ENCODE data around the gene DUSP14. TPM values are rescaled to one million over a fixed set of nuclear protein-coding genes. Genes with fewer than 3 reads are reported as not detected.

Gene DUSP14
- total RNA-seq, 4 donors from 2014 or later: 2.2 to 2.7 (median 2.6) TPM

GRCh38 chr17:37547986-37548385, 58.3 kb downstream of the DUSP14 start:
- H3K4me3 ChIP-seq: no peak overlapping the region
- H3K27ac ChIP-seq: no peak overlapping the region
- no peaks in the 10 kb centered on the region for H3K27me3 ChIP-seq
- H3K36me3 ChIP-seq: peaks cover 0 to 30% (median 0%) of the 10 kb centered on the region in 3 donors
- H3K4me1 ChIP-seq: no peaks in the 10 kb centered on the region
- no peak for DNase-seq
- H3K9me3 ChIP-seq: no peaks in the 10 kb centered on the region
- TF ChIP-seq CTCF (IDR thresholded peaks at IDR 0.05): no peak
- TF ChIP-seq POLR2A (IDR thresholded peaks at IDR 0.05): no peak

GRCh38 chr17:37551788-37552187, 62.1 kb downstream of the DUSP14 start:
- TF ChIP-seq CTCF (IDR thresholded peaks at IDR 0.05) (no peak), POLR2A (IDR thresholded peaks at IDR 0.05) (no peak)
- no peaks in the 10 kb centered on the region for H3K9me3 ChIP-seq
- peaks cover 0 to 41% (median 0%) of the 10 kb centered on the region in 3 donors for H3K36me3 ChIP-seq
- DNase-seq: no peak
- no peaks in the 10 kb centered on the region for H3K27me3 ChIP-seq
- no peak overlapping the region for H3K4me3 ChIP-seq
- no peak overlapping the region for H3K27ac ChIP-seq
- H3K4me1 ChIP-seq: no peaks in the 10 kb centered on the region

- DNase-seq: no peak
- Histone ChIP-seq H3K27ac (no peak overlapping the region), H3K4me1 (no peaks in the 10 kb centered on the region), H3K4me3 (no peak overlapping the region), H3K9me3 (no peaks in the 10 kb centered on the region), H3K36me3 (peaks cover 0 to 50% (median 0%) of the 10 kb centered on the region in 3 donors), H3K27me3 (no peaks in the 10 kb centered on the region)
- no peak for TF ChIP-seq CTCF (IDR thresholded peaks at IDR 0.05)
- TF ChIP-seq POLR2A (IDR thresholded peaks at IDR 0.05): no peak
Observed at GRCh38 chr17:37553401-37553966, 63.8 kb downstream of the DUSP14 start.

GRCh38 chr17:37555386-37555785, 65.7 kb downstream of the DUSP14 start:
- DNase-seq: no peak
- Histone ChIP-seq H3K36me3 (peaks cover 0 to 62% (median 0%) of the 10 kb centered on the region in 3 donors), H3K27me3 (no peaks in the 10 kb centered on the region), H3K4me1 (no peaks in the 10 kb centered on the region), H3K9me3 (no peaks in the 10 kb centered on the region), H3K27ac (no peak overlapping the region), H3K4me3 (no peak overlapping the region)
- TF ChIP-seq CTCF (IDR thresholded peaks at IDR 0.05) (no peak), POLR2A (IDR thresholded peaks at IDR 0.05) (no peak)

GRCh38 chr17:37557482-37557881, 67.8 kb downstream of the DUSP14 start:
- TF ChIP-seq CTCF (IDR thresholded peaks at IDR 0.05) (no peak), POLR2A (IDR thresholded peaks at IDR 0.05) (no peak)
- no peaks in the 10 kb centered on the region for H3K4me1 ChIP-seq
- no peak overlapping the region for H3K4me3 ChIP-seq
- H3K9me3 ChIP-seq: no peaks in the 10 kb centered on the region
- H3K36me3 ChIP-seq: peaks cover 0 to 69% (median 0%) of the 10 kb centered on the region in 3 donors
- no peaks in the 10 kb centered on the region for H3K27me3 ChIP-seq
- H3K27ac ChIP-seq: no peak overlapping the region
- DNase-seq: no peak

GRCh38 chr17:37558299-37558698, 68.6 kb downstream of the DUSP14 start:
- Histone ChIP-seq H3K27me3 (no peaks in the 10 kb centered on the region), H3K36me3 (peaks cover 0 to 61% (median 0%) of the 10 kb centered on the region in 3 donors), H3K4me1 (no peaks in the 10 kb centered on the region), H3K9me3 (no peaks in the 10 kb centered on the region), H3K4me3 (no peak overlapping the region), H3K27ac (no peak overlapping the region)
- no peak for DNase-seq
- TF ChIP-seq POLR2A (IDR thresholded peaks at IDR 0.05): no peak
- TF ChIP-seq CTCF (IDR thresholded peaks at IDR 0.05): no peak
